Activated CD4-positive, alpha-beta T cell treated with anti-CD3 and anti-CD28 coated beads for 24 hours (primary cell): ENCODE data around the gene TMEM182.

Experiments used
- DNase-seq, 2 donors: peaks; one replicate each; pipeline ENCODE4 v3.0.0-alpha.2; 2020; ENCODE audit warnings: low read depth in 2 of 2

The TMEM182 gene

DNA sequence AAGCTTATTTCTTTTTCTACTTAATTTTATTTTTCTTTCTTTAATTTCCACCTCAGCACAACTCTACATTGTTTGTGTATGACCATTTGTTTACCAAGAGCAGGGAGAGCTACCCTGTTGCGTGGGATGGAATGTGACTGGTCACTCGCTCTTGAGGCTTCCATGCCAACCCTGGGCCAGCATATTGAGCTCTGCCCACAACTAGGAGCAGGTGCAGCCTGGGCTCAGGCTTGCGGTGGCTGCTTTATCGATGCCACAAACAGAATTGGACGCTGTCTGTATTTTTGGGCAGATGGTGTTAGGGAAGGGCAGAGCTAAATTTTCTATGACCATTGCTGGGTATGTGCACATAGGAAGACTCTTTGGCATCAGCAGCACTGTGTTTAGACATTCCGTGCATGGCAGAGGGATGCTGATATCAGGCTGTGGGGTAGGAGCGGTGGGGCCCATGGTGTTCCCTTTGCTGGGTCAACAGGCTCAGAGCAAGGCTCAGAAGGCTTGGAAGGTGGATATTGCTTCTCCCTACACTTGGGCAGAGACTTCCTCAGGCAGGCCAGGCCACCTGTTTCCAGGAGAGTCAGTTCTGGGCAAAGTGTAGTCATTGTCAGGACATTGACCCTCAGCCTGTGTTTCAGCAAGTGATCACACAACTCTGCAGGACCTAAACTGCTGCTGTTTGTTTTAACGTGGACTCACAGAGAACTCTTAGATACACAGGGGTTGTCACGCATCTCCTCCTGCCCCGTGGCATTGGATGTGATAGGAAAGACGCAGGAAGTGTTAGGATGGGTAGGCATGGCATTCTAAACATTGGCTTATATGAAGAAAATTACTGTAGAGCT, 40.2 kb downstream of the TMEM182 start:
- no peak for DNase-seq

DNA sequence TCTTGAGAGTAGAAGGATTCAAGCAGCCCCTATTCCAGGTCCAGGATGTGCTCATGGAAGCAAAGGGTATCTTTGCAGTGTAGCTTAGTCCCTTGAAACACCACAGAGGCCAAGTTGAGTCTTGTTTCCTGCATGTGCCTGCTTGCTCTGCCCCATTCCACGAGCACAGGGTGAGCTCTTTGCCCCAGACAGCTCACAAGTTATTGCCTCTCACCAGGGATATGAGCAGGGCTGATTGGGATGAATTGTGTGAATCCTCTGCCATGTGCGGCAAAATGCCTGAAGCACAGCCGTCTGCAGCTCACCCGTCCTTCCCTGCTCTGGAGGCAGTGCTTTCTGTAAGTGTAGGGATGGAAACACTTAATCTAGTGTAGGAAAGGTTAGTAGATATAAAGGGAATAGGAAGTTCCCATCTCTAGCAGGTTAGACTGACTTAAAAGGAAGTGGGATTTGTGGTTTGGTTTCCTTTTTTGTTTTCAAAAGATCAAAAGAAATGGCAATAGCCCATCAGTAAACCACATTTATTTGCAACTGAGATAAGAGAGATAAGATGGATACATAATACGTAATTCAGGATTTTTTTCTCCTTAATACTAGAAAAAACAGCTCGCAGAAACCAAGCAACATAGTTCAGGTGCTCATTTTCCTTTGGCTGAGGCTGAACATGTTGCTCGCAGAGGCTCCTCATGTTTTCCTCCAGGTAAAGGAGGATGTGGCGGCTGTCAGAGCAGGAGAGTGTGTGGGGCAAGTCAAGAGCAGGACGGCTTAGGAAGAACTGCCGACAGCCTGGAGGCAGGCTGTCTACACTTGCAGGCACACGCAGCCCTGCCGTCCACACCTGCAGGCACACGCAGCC, 41.4 kb downstream of the TMEM182 start:
- no peak for DNase-seq

DNA sequence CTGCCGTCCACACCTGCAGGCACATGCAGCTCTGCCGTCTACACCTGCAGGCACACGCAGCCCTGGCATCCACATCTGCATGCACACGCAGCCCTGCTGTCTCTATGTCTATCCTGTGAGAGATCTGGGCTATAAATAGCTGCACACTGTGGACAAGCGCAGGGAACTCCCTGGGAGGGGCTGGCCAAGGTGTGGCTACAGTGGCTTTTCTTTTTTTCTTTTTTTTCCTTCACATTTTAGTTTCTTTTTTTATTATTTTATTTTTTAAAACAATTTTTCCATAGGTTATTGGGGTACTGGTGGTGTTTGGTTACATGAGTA, 42.0 kb downstream of the TMEM182 start:
- DNase-seq, result no peak

DNA sequence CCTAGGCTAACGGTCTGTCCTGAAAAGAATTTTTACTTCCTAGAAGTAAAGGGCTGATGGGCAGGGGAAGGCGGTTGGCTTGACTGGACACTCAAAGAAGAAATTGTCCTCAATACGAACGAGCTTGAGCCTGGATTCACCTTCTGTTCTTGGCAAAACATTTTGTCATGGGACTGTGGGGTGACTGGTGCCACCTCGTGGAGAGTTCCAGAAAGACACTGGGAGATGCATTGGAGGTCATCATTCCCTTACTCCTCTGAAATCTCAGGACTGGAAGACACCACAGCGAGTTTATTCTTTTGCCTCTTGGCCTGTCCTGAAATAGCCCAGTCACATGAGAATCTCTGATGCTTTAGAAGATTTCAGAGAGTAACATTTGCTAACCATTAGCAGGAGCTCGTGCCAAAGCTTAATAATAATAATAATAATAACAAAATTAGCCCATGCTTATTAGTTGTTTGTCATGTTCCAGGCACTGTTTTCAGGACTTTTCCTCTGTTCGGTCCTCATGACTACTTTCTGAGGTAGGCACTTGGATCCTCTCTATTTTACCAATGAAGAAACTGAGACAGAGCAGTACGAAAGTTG, 44.5 kb downstream of the TMEM182 start:
- peak; percentile 7 to 28 for DNase-seq

DNA sequence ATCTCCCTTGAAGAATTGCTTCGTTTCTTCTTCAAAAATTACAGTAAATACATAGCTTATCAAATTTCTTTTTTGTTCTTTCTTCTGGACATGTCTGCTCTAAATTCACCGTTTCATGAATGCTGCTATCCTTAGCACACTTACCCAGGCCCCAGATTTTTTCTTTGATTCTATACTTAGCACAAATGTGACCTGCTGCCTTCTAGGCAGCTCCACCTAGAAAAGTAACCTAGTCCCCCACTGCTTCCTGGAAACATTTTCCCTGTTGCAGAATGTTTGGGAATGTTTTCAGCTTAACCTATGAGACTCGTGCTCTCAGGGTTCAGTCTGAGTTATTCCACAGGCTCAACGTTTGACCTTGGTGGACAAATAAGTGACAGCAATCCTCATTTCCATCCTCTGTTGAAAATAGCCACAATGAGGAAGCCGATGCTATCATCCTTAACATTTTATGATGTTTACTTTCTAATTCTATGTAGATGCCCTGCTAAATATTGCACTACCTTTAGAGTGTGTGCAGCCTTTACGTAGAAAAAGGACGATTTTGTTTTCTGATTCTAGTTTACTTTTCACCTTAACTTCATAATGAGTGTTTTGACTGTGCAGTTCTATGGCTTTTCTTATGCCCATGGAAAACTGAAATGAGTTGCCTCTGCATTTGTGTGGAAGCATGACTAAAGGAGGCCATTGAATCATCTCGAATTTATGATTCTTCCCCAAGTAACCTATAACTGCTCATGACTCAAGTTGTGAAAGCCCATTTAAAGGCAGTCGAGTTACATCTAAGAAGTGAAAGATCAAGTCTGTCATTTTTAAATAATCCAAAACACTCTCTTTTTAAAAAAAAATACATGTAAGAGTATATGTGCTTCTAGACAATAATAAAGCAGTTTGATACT, 47.7 kb downstream of the TMEM182 start:
- no peak for DNase-seq

DNA sequence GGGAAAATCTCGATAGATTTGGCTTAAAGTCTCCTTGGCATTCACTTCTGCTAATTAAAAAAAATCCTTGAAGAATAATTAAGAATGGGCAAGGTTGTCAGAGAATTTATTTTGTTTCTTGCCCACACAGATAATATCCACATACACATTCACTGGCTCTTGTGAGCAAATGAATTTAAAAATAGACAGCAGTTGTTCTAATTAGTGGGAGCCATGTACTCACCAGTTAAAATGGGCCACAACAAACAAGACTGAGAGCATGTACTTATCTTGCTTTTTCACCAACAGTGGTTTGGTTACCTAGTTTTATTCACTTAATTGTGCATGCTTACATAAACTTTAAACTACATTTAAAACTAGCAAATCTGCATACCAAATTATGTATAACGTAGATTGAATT, 53.5 kb downstream of the TMEM182 start:
- no peak for DNase-seq

DNA sequence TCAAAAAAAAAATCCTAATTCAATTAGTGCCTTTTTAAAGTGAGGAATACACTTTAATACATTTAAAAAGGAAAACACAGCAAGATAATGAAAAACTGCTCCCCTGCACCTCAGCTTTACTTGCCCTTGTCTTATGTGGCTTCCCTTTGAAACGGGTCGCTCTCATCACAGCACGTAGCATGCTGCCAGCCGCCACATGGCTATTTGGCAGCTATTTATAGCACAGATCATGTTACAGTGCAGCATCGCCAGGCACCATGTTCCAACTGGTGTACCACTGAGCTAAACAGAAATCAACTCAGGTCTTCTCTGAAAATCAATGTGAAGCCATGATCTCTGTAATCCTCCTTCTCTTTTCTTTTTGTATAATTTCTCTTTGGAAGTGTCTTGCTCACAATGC, 65.1 kb downstream of the TMEM182 start:
- DNase-seq, result no peak

DNA sequence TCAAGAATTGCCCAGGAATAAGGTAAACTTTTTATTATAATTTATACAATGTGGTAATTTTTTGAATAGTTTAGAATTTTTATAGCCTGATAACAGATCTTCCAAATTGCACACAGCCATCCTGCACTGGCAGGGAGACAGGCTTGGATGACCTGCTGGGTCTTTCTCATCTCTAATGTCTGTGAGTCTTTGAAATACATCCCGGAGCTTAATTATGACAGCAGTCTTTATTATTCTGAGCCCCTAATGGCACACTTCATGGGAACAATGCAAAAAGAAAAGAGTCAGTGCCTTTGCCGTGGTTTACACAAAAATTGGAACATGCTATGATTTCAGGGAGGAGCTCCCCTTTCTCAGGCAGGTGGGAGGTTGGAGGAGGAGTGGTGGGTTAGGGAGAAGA, 71.0 kb downstream of the TMEM182 start:
- no peak for DNase-seq

DNA sequence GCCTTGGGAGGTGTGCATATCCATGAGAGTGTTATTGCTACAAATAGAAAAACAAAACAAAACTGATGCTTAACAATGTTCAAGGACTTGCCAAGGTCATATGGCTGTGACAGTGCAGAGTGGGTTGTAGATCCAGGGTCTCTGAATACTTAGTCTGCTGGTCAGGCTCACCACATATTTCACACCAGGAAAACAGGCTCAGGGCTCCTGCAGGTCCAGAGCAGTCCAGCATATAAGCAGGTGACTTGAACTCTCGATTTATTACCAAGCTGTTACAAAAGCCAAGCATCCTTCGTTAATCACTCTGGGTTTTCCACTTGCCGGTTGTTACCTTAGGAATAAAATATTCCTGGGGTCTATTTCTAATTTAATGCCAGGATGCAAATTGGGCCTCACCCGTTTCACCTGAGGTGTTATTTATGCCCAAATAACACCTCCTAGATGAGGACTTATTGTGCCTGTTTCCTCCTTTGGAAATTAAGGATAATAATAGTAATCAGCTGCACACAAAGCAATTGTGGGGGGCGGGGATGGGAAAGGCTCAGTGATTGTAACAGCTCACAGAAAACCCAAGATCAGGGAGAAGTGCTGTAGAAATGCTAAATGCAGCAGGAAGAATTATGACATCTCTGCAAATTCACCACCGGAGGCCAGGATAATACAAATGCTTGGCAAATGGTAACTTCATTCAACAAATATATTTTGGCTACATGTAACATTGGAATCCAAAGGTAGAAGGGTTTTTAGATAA, 72.9 kb downstream of the TMEM182 start:
- DNase-seq, result no peak

DNA sequence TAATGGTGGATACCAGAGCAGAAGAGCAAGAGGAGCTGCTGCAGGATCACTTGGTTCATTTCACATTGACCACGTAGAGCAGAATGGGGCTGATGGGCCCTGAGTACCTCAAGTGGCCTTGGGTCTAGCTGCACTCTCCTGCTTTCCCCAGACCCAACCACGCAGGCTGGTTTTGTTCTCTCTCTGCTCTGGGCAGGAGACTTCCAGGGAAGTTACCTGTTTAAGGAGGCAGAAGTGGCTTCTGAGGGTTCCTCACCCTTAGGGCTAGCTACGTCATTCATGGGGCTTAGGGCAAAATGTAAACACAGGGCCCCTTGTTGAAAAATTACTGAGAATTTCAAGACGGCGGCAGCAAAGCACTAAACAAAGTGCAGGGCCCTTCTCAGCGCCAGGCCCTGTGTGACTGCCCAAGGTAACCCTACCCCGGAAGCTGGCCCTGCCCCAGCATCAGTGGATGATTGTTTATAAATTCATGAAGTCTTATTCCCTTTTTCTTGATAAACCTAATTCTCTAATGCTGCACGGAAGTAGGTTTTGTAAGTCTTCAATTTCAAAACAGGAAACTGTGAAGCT, 75.9 kb downstream of the TMEM182 start:
- DNase-seq, result no peak

DNA sequence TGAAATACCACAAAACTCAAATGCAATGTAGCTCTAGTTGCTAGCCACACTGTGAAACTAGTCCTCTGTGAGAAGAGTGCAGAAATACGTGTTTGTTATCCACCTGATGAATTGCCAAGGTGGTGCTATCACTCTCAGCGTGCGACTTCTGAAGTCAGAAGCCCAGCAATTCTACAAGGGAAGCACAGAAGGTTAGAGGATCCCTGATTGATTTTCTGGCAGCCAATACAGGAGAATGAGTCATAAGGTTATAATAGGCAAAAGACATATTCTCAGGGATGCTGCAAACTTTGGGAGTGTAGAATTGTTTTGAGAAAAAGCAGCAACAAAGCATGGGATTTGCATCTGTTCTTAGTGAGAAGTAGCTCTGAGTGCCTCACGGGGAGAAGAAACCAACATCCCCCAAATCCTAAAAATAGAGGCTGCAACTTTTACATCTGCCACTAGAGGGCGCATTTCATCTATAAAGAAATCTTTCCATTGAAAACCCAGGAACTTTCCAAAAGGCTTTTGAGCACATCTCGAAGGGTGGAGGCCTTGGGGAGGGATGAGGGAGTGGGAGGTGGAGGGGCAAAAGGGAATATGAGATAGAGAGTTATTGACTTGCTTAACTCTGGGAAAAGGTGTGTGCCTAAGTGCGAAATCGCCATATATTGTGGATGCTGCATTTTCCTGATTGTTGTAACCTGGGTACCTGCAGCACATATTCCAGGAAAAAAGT, 78.0 kb downstream of the TMEM182 start:
- DNase-seq, result peak; percentile 4 to 11

DNA sequence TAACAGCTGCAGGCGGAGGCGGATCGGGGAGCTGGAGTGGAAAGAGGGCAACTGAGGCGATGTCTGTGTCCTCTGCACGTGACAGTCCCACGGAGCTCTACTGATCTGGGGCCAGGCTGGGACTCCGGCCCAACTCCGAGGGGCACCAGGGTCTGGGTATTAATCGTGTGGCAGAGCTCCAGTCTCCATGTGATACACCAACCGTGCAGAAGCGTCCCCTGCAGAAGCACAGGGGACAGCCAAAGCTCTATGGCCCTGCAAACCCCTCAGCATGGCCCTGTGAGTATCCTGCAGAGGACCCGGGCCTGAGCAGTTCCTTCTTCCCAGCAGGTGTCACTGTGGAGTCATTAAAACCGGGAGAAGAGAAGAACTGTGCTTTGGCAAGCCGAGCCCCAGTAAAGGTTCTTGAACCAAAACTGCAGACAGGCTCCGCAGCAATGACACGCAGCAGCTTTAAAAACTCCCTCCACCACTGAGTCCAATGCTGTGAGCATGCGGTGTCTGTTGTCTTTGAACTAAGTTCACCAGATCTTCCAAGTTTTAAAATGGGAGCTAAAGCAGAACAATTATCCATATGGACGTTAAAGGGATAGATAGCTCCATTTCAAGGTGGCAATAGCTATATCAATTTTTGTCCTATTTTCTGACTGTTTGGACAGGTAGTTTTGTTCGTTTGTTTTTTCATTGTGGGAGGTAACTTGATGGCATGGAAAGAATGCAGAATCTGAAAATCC, 79.4 kb downstream of the TMEM182 start:
- DNase-seq, result peak in 1 of 2 donors; percentile 10

DNA sequence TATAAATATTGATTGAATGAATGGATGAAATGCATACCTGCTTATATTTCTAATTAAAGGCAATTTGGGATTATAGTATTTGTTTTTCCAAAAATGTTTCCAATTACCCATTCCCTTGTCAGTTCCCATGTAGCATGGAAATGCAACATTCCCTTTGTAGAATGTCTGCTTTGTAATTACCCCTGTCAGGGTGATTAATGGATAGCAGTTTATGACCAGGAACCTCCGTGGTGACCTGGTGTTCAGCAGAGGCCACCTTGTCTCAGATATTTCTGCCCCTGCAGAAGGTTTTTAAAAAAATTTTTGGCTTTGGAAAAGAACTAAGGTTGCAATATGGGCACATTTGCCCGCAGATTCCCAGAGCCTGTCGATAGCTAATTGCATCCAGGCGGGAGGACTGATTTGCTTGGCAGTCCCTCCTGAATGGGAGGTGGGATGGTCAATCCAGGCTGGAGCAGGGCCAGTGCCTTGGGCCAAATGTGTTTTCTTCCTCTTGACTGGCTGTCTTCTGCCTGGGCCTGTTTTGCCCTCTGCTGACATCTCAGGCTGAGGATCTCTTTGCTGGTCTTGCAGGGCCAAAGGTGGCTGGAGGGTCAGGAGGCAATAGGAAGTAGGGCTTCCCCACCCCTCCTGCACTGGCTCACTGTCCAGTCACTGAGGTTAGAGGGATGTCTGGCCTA, 82.1 kb downstream of the TMEM182 start:
- DNase-seq, result no peak

DNA sequence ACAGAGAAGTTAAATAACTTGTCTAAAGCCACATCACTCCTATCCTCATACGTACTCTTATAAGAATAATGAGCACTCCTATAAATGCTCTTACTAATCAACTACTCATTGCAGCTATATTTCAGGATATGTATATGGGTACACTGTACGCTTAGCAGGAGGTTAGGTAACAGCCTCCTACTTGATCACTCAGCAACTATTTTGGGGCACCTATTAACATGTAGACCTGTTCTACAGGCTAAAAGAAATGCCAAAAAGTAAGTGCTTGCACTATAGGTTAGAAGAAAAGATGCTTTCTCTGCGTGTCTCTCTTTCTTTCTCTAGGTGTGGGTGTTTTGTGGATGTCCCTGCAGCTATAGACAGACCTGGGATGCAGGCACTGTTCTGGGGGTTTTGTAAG, 83.1 kb downstream of the TMEM182 start:
- no peak for DNase-seq

DNA sequence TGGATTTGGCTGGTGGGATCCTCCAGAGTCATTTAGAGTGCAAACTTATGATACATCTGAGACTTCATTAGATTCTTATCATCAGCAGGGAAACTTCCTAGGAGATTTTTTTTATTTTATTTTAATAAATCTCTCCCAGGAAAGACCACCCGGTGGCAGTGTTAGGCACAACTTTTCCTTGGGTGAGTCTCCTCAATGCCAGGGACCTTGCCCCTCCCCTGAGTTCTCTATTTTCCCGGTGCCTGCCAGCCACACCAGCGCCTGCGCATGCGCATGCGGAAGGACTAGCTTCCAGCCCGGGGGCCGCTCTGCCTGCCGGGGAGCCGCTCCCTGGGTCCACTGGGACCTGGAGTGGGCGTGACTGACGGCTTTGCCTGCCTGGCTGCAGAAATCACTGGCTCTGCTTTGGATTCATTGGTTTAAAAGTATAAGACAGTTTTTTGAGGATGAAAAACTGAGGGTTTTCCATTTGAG, 86.6 kb downstream of the TMEM182 start:
- DNase-seq, result peak in 1 of 2 donors; percentile 15

DNA sequence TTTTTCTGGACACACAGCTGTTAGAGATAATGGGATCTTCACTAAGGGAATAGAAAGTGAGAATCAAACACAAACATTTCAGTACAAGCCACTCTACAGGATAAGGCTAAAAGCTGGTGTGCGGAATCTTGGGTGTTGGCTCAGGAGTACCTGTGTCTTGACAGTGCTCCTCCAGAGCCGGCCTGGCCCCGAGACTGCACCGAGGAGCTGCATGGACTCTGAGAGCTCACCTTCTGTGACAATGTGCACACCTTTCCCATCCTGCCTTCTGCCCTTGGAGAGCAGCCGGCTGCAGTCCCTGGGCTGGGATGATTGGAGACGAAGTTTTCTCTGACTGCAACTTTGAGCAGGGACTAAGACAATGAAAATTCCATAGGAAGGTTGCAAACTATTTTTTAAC, 89.1 kb downstream of the TMEM182 start:
- no peak for DNase-seq

DNA sequence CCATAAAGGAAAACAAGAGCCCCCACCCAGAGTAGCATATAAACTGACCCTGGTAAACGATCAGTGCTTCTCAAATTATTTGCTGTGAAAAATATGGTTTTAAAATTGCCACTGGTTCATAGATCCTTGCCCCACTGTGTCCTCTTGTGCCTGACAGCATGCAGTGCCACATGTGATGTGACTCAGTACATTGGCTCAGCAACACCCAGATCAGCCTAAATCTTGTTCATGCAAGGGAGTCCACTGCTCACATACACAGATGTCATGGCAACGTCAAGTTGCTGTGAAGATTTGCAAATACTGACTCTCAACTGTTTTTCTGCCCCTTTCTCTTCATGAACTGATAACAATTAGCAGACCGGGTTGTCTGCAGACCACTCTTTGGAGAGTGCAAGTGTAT, 91.0 kb downstream of the TMEM182 start:
- DNase-seq, result no peak
